ENCODE data around the gene CDK7.

CDK7 gene

GRCh38 chr5:69261034-69261433, 26.3 kb downstream of the CDK7 start:
- H3K4me3 ChIP-seq (ENCODE audit: low read depth, low read length): no peak overlapping the region
- ChIA-PET CTCF (interaction anchor here (0.7 kb wide), 1 partner anchor 168 kb away, joined by 3 read pairs; no protein-coding TSS in a partner anchor), POLR2A (no interaction called here)
- H3K27ac ChIP-seq (ENCODE audit: extremely low read depth, low read depth, low read length): no peak overlapping the region
- TF ChIP-seq ZBTB48 (tag by site-specific recombination; IDR thresholded peaks at IDR 0.05) (no peak), ZNF335 (tag by site-specific recombination; conservative IDR thresholded peaks at IDR 0.05) (no peak), PRDM2 (tag by site-specific recombination; IDR thresholded peaks at IDR 0.05; ENCODE audit: borderline replicate concordance) (no peak), KLF1 (tag by site-specific recombination; IDR thresholded peaks at IDR 0.05) (no peak), ZFHX2 (tag by site-specific recombination; conservative IDR thresholded peaks at IDR 0.05) (no peak), ZNF274 (IDR thresholded peaks at IDR 0.05; ENCODE audit: low read length) (no peak), ZNF274 (tag by site-specific recombination; IDR thresholded peaks at IDR 0.05; ENCODE audit: borderline replicate concordance) (no peak), OVOL3 (tag by site-specific recombination; IDR thresholded peaks at IDR 0.05) (no peak), ZBTB7A (tag by site-specific recombination; IDR thresholded peaks at IDR 0.05; ENCODE audit: low read depth) (no peak), ZNF138 (tag by site-specific recombination; IDR thresholded peaks at IDR 0.05; ENCODE audit: borderline replicate concordance) (no peak), ZNF169 (tag by site-specific recombination; IDR thresholded peaks at IDR 0.05) (no peak), GLIS1 (tag by site-specific recombination; IDR thresholded peaks at IDR 0.05) (no peak), ZNF624 (tag by site-specific recombination; IDR thresholded peaks at IDR 0.05) (no peak), BCL6B (tag by site-specific recombination; IDR thresholded peaks at IDR 0.05) (no peak), ZNF302 (tag by site-specific recombination; IDR thresholded peaks at IDR 0.05; ENCODE audit: low read depth) (no peak), YY1 (tag by site-specific recombination; IDR thresholded peaks at IDR 0.05) (no peak), ZNF555 (tag by site-specific recombination; conservative IDR thresholded peaks at IDR 0.05) (no peak), ZBTB21 (tag by site-specific recombination; IDR thresholded peaks at IDR 0.05) (no peak), SALL2 (tag by site-specific recombination; IDR thresholded peaks at IDR 0.05; ENCODE audit: borderline replicate concordance) (no peak), KLF7 (tag by site-specific recombination; IDR thresholded peaks at IDR 0.05; ENCODE audit: borderline replicate concordance) (no peak), ZIC2 (tag by site-specific recombination; IDR thresholded peaks at IDR 0.05) (no peak)
- H3K9me3 ChIP-seq (ENCODE audit: control insufficient read depth, insufficient read depth, low read depth, low read length): no peaks in the 10 kb centered on the region
- peaks cover 41 to 63% of the 10 kb centered on the region in 2 experiments for H3K36me3 ChIP-seq (ENCODE audit: control insufficient read depth in 2 of 2, insufficient read depth in 1 of 2, low read length in 2 of 2)
- no peaks in the 10 kb centered on the region for H3K4me1 ChIP-seq (ENCODE audit: control insufficient read depth, insufficient read depth, low read length)

Data from HEK293 (cell line).